ENCODE results near the gene WNT2B. TPM values are rescaled to one million over a fixed set of nuclear protein-coding genes. Genes with fewer than 3 reads are reported as not detected.

The WNT2B gene
- total RNA-seq, 1 experiment from 2014 or later: 5.8 TPM

- no TSS peak for BruUV-seq (replicated peaks)
- Mint-ChIP-seq H3K27me3 (ENCODE audit: unreplicated experiment) (no peaks in the 10 kb centered on the region), H3K36me3 (ENCODE audit: insufficient read depth, unreplicated experiment) (peaks cover 9% of the 10 kb centered on the region), H3K9me3 (ENCODE audit: low read depth, unreplicated experiment) (no peaks in the 10 kb centered on the region), H3K4me1 (ENCODE audit: low read depth, unreplicated experiment) (peaks cover 6% of the 10 kb centered on the region), H3K27ac (ENCODE audit: unreplicated experiment) (no peak overlapping the region), H3K4me3 (ENCODE audit: low read depth, unreplicated experiment) (no peak overlapping the region)
- no peak for TF ChIP-seq CTCF (IDR thresholded peaks at IDR 0.05; ENCODE audit: unreplicated experiment)
- intact Hi-C loops (cut with micrococcal nuclease; ENCODE audit: unreplicated experiment): no loop called here
- CTCF ChIA-PET: no interaction called here
- DNase-seq: no peak
Measured at GRCh38 chr1:112538883-112539282, 30.1 kb downstream of the WNT2B start.

- Mint-ChIP-seq H3K4me3 (ENCODE audit: low read depth, unreplicated experiment) (no peak overlapping the region), H3K27me3 (ENCODE audit: unreplicated experiment) (no peaks in the 10 kb centered on the region), H3K36me3 (ENCODE audit: insufficient read depth, unreplicated experiment) (peaks cover 9% of the 10 kb centered on the region), H3K4me1 (ENCODE audit: low read depth, unreplicated experiment) (peaks cover 10% of the 10 kb centered on the region), H3K9me3 (ENCODE audit: low read depth, unreplicated experiment) (no peaks in the 10 kb centered on the region), H3K27ac (ENCODE audit: unreplicated experiment) (no peak overlapping the region)
- CTCF ChIA-PET: interaction anchor here (0.7 kb wide), 2 partner anchors 149 to 331 kb away, joined by 5 read pairs; no protein-coding TSS in a partner anchor
- DNase-seq: no peak
- BruUV-seq (replicated peaks): no TSS peak
- TF ChIP-seq CTCF (IDR thresholded peaks at IDR 0.05; ENCODE audit: unreplicated experiment): no peak
- intact Hi-C loops (cut with micrococcal nuclease; ENCODE audit: unreplicated experiment): no loop called here
Measured at GRCh38 chr1:112540226-112540794, 31.5 kb downstream of the WNT2B start.

DNA sequence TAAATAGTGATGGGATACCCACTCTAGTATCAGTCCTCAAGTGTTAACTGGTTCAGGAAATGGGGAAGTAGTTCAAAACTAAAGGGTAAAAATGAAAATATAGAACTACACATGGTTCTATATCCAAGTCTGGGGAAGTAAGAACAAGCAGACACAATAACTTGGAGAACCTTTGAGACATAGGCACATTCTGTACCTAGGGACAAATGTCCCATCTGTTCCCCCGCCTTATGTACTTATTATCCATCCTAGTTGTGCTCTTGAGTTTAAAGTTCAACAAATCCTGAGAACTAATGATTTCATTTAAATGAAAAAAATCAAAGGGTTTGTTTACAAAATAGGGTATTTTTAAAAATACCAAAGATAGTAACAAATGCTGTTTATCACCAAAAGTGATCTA, 32.5 kb downstream of the WNT2B start:
- intact Hi-C loops (cut with micrococcal nuclease; ENCODE audit: unreplicated experiment): no loop called here
- H3K27ac Mint-ChIP-seq (ENCODE audit: unreplicated experiment): no peak overlapping the region
- CTCF ChIA-PET: no interaction called here
- BruUV-seq (replicated peaks): no TSS peak
- H3K36me3 Mint-ChIP-seq (ENCODE audit: insufficient read depth, unreplicated experiment): peaks cover 9% of the 10 kb centered on the region
- H3K4me3 Mint-ChIP-seq (ENCODE audit: low read depth, unreplicated experiment): no peak overlapping the region
- H3K27me3 Mint-ChIP-seq (ENCODE audit: unreplicated experiment): no peaks in the 10 kb centered on the region
- H3K4me1 Mint-ChIP-seq (ENCODE audit: low read depth, unreplicated experiment): peaks cover 20% of the 10 kb centered on the region
- TF ChIP-seq CTCF (IDR thresholded peaks at IDR 0.05; ENCODE audit: unreplicated experiment): no peak
- H3K9me3 Mint-ChIP-seq (ENCODE audit: low read depth, unreplicated experiment): no peaks in the 10 kb centered on the region
- no peak for DNase-seq

- Mint-ChIP-seq H3K4me1 (ENCODE audit: low read depth, unreplicated experiment) (peaks cover 24% of the 10 kb centered on the region), H3K4me3 (ENCODE audit: low read depth, unreplicated experiment) (no peak overlapping the region), H3K36me3 (ENCODE audit: insufficient read depth, unreplicated experiment) (peaks cover 9% of the 10 kb centered on the region), H3K27me3 (ENCODE audit: unreplicated experiment) (no peaks in the 10 kb centered on the region), H3K9me3 (ENCODE audit: low read depth, unreplicated experiment) (no peaks in the 10 kb centered on the region), H3K27ac (ENCODE audit: unreplicated experiment) (peak overlapping the region; percentile 87)
- peak; percentile 4 for DNase-seq
- CTCF ChIA-PET: no interaction called here
- intact Hi-C loops (cut with micrococcal nuclease; ENCODE audit: unreplicated experiment): no loop called here
- no TSS peak for BruUV-seq (replicated peaks)
- TF ChIP-seq CTCF (IDR thresholded peaks at IDR 0.05; ENCODE audit: unreplicated experiment): no peak
Measured at GRCh38 chr1:112542206-112542973, 33.6 kb downstream of the WNT2B start.
